WTC11 (cell line): ENCODE results near the gene MTMR8. TPM values are rescaled to one million over a fixed set of nuclear protein-coding genes. Genes with fewer than 3 reads are reported as not detected.

Experiments
- ATAC-seq: fragments of 200-7000 bp; cut with Tn5 transposase; 2 replicates; pipeline ENCODE4 v1.10.0; 2021; ENCODE audit warnings: mild to moderate bottlenecking, moderate library complexity
- CTCF ChIA-PET: fragments of 300-600 bp; sonication (Branson Sonifier 250); formaldehyde crosslinking; loops from one replicate; lab custom pipeline; 2021; ENCODE audit warnings: antibody characterized with exemption; lab: Charles Lee
- POLR2A ChIA-PET: fragments of 350-600 bp; sonication (Branson Sonifier 250); formaldehyde crosslinking; loops from one replicate; lab custom pipeline; 2021; ENCODE audit warnings: antibody characterized with exemption; lab: Charles Lee
- DNase-seq: peaks from one replicate; pipeline ENCODE4 v3.0.0; 2021; ENCODE audit warnings: low spot score
- H3K27ac Mint-ChIP-seq: 2 replicates; pipeline ENCODE4 v1.8.0; 2021; ENCODE audit warnings: mixed read lengths
- H3K27me3 Mint-ChIP-seq: 2 replicates; pipeline ENCODE4 v1.8.0; 2021; ENCODE audit warnings: low read depth, mild to moderate bottlenecking, moderate library complexity, mixed read lengths
- H3K36me3 Mint-ChIP-seq: 2 replicates; pipeline ENCODE4 v1.8.0; 2021; ENCODE audit warnings: mixed read lengths
- H3K4me1 Mint-ChIP-seq: 2 replicates; pipeline ENCODE4 v1.8.0; 2022; ENCODE audit warnings: mixed read lengths
- H3K4me3 Mint-ChIP-seq: 2 replicates; pipeline ENCODE4 v1.8.0; 2021; ENCODE audit warnings: mild to moderate bottlenecking, moderate library complexity, mixed read lengths
- H3K9me3 Mint-ChIP-seq: 2 replicates; pipeline ENCODE4 v1.8.0; 2021; ENCODE audit warnings: mixed read lengths
- ATF2 ChIP-seq: sonication (generic); formaldehyde crosslinking; IDR thresholded peaks from 2 replicates; pipeline ENCODE4 v1.8.1; 2022; ENCODE audit warnings: low read depth, missing genetic modification reagents, borderline replicate concordance
- ATF3 ChIP-seq: sonication (generic); formaldehyde crosslinking; conservative IDR thresholded peaks from 2 replicates; pipeline ENCODE4 v1.8.1; 2022; ENCODE audit warnings: mild to moderate bottlenecking, missing genetic modification reagents
- ATF6 ChIP-seq: sonication (generic); formaldehyde crosslinking; IDR thresholded peaks from 2 replicates; pipeline ENCODE4 v1.8.1; 2023; ENCODE audit warnings: mild to moderate bottlenecking, missing genetic modification reagents
- CREM ChIP-seq: sonication (generic); formaldehyde crosslinking; IDR thresholded peaks from 2 replicates; pipeline ENCODE4 v1.8.1; 2022; ENCODE audit warnings: mild to moderate bottlenecking, missing genetic modification reagents, moderate library complexity
- E2F4 ChIP-seq: sonication (generic); formaldehyde crosslinking; IDR thresholded peaks from 2 replicates; pipeline ENCODE4 v1.8.1; 2022; ENCODE audit warnings: low read depth, mild to moderate bottlenecking, moderate library complexity, missing genetic modification reagents, borderline replicate concordance
- FOXK1 ChIP-seq: sonication (generic); formaldehyde crosslinking; IDR thresholded peaks from 2 replicates; pipeline ENCODE4 v1.8.0; 2022; ENCODE audit warnings: mild to moderate bottlenecking, moderate library complexity, missing genetic modification reagents
- FOXP4 ChIP-seq: sonication (generic); formaldehyde crosslinking; IDR thresholded peaks from 2 replicates; pipeline ENCODE4 v1.8.0; 2022; ENCODE audit warnings: mild to moderate bottlenecking, missing genetic modification reagents
- GABPB1 ChIP-seq: sonication (generic); formaldehyde crosslinking; IDR thresholded peaks from 2 replicates; pipeline ENCODE4 v1.8.1; 2023; ENCODE audit warnings: mild to moderate bottlenecking, missing genetic modification reagents
- GTF2I ChIP-seq: fragments of 250-450 bp; sonication (Bioruptor Pico); conservative IDR thresholded peaks from 2 replicates; pipeline ENCODE4 v1.4.0; 2021; ENCODE audit warnings: mild to moderate bottlenecking
- IRF1 ChIP-seq: sonication (generic); formaldehyde crosslinking; IDR thresholded peaks from 2 replicates; pipeline ENCODE4 v1.8.0; 2023; ENCODE audit warnings: missing genetic modification reagents
- JAZF1 ChIP-seq: fragments of 250-450 bp; sonication (Bioruptor Pico); IDR thresholded peaks from 2 replicates; pipeline ENCODE4 v1.9.0; 2021; ENCODE audit warnings: moderate library complexity, mild to moderate bottlenecking, inconsistent platforms
- NFE2L1 ChIP-seq: sonication (generic); formaldehyde crosslinking; IDR thresholded peaks from 2 replicates; pipeline ENCODE4 v1.8.1; 2023; ENCODE audit warnings: missing genetic modification reagents
- NR1H2 ChIP-seq: sonication (generic); formaldehyde crosslinking; IDR thresholded peaks from 2 replicates; pipeline ENCODE4 v1.9.0; 2021; ENCODE audit warnings: mild to moderate bottlenecking, moderate library complexity, missing genetic modification reagents
- NR3C1 ChIP-seq: sonication (generic); formaldehyde crosslinking; conservative IDR thresholded peaks from 2 replicates; pipeline ENCODE4 v1.8.1; 2023; ENCODE audit warnings: low read depth, mild to moderate bottlenecking, missing genetic modification reagents
- PRRX2 ChIP-seq: fragments of 250-450 bp; sonication (Bioruptor Pico); IDR thresholded peaks from 2 replicates; pipeline ENCODE4 v1.8.0; 2021; ENCODE audit warnings: mild to moderate bottlenecking
- SMAD4 ChIP-seq: sonication (generic); formaldehyde crosslinking; IDR thresholded peaks from 2 replicates; pipeline ENCODE4 v1.8.0; 2022; ENCODE audit warnings: mild to moderate bottlenecking, missing genetic modification reagents
- STAT6 ChIP-seq: sonication (generic); formaldehyde crosslinking; conservative IDR thresholded peaks from 2 replicates; pipeline ENCODE4 v1.8.1; 2023; ENCODE audit warnings: mild to moderate bottlenecking, low read depth, missing genetic modification reagents, moderate library complexity
- TEAD4 ChIP-seq: sonication (generic); formaldehyde crosslinking; IDR thresholded peaks from 2 replicates; pipeline ENCODE4 v1.8.0; 2022; ENCODE audit warnings: mild to moderate bottlenecking, missing genetic modification reagents
- TP53 ChIP-seq: sonication (generic); formaldehyde crosslinking; IDR thresholded peaks from 2 replicates; pipeline ENCODE4 v1.8.1; 2023; ENCODE audit warnings: mild to moderate bottlenecking, missing genetic modification reagents
- ZNF232 ChIP-seq: sonication (generic); formaldehyde crosslinking; IDR thresholded peaks from 2 replicates; pipeline ENCODE4 v1.8.0; 2022; ENCODE audit warnings: mild to moderate bottlenecking, missing genetic modification reagents
- ZNF512 ChIP-seq: sonication (generic); formaldehyde crosslinking; IDR thresholded peaks from 2 replicates; pipeline ENCODE4 v1.8.1; 2022; ENCODE audit warnings: missing genetic modification reagents, borderline replicate concordance
- total RNA-seq: library from RNA; stranded (reverse); gene quantifications from 3 replicates; pipeline ENCODE4 v1.2.3, GENCODE V29; 2021

The MTMR8 gene
- total RNA-seq, 1 experiment from 2014 or later = 7.1 TPM

GRCh38 chrX:64379924-64380323 lies 15.3 kb downstream of the MTMR8 start:
- DNase-seq (no peak), ATAC-seq (no peak)
- ChIA-PET POLR2A (no interaction called here), CTCF (no interaction called here)
- H3K27ac Mint-ChIP-seq = no peak overlapping the region
- no peaks in the 10 kb centered on the region for H3K27me3 Mint-ChIP-seq
- peaks cover 48% of the 10 kb centered on the region for H3K9me3 Mint-ChIP-seq
- no peak overlapping the region for H3K4me3 Mint-ChIP-seq
- peaks cover 65% of the 10 kb centered on the region for H3K36me3 Mint-ChIP-seq
- no peaks in the 10 kb centered on the region for H3K4me1 Mint-ChIP-seq
- TF ChIP-seq ZNF232 (CRISPR knock-in tag) (no peak), FOXP4 (CRISPR knock-in tag) (no peak), PRRX2 (CRISPR knock-in tag) (no peak), IRF1 (CRISPR knock-in tag) (no peak), ATF3 (CRISPR knock-in tag) (no peak), NR1H2 (CRISPR knock-in tag) (no peak)

GRCh38 chrX:64377753-64378152 lies 17.5 kb downstream of the MTMR8 start:
- Mint-ChIP-seq H3K9me3 (peaks cover 35% of the 10 kb centered on the region), H3K27ac (no peak overlapping the region), H3K36me3 (peaks cover 53% of the 10 kb centered on the region), H3K4me1 (no peaks in the 10 kb centered on the region), H3K27me3 (no peaks in the 10 kb centered on the region), H3K4me3 (no peak overlapping the region)
- TF ChIP-seq IRF1 (CRISPR knock-in tag) (no peak), TP53 (CRISPR knock-in tag) (no peak), E2F4 (CRISPR knock-in tag) (no peak), ZNF512 (CRISPR knock-in tag) (no peak), CREM (no peak), NR3C1 (no peak)
- ChIA-PET POLR2A (no interaction called here), CTCF (no interaction called here)
- no peak for DNase-seq
- ATAC-seq = no peak

- Mint-ChIP-seq H3K4me3 (no peak overlapping the region), H3K4me1 (no peaks in the 10 kb centered on the region), H3K27ac (no peak overlapping the region), H3K9me3 (no peaks in the 10 kb centered on the region), H3K27me3 (no peaks in the 10 kb centered on the region), H3K36me3 (peaks cover 9% of the 10 kb centered on the region)
- POLR2A ChIA-PET = no interaction called here
- CTCF ChIA-PET = no interaction called here
- DNase-seq (no peak), ATAC-seq (no peak)
- TF ChIP-seq ATF6 (CRISPR knock-in tag) = no peak
- TF ChIP-seq GTF2I (CRISPR knock-in tag) = no peak
- TF ChIP-seq SMAD4 = no peak
- no peak for TF ChIP-seq GABPB1 (CRISPR knock-in tag)
- TF ChIP-seq TEAD4 (CRISPR knock-in tag) = no peak
- no peak for TF ChIP-seq JAZF1 (CRISPR knock-in tag)
- TF ChIP-seq STAT6 (CRISPR knock-in tag) = no peak
- no peak for TF ChIP-seq NFE2L1 (CRISPR knock-in tag)
- no peak for TF ChIP-seq FOXK1
- no peak for TF ChIP-seq ATF2 (CRISPR knock-in tag)
Observed at GRCh38 chrX:64352081-64352480, 43.2 kb downstream of the MTMR8 start.
